Endothelial cell (in vitro differentiated cells): ENCODE results near the gene PRKCZ. TPM values are rescaled to one million over a fixed set of nuclear protein-coding genes. Genes with fewer than 3 reads are reported as not detected.

Experiments
- DNase-seq: peaks from one replicate; pipeline ENCODE4 v3.0.0; 2021; ENCODE audit warnings: low spot score
- H3K27ac Mint-ChIP-seq: one replicate; pipeline ENCODE4 v1.8.0; 2021; ENCODE audit warnings: mixed read lengths, inconsistent platforms; ENCODE audit not compliant: unreplicated experiment
- H3K27me3 Mint-ChIP-seq: one replicate; pipeline ENCODE4 v1.8.0; 2021; ENCODE audit warnings: mild to moderate bottlenecking, moderate library complexity, mixed read lengths, inconsistent platforms; ENCODE audit not compliant: unreplicated experiment
- H3K36me3 Mint-ChIP-seq: one replicate; pipeline ENCODE4 v1.8.0; 2021; ENCODE audit warnings: mild to moderate bottlenecking, low read depth, mixed read lengths, inconsistent platforms; ENCODE audit not compliant: unreplicated experiment
- H3K4me1 Mint-ChIP-seq: one replicate; pipeline ENCODE4 v1.8.0; 2021; ENCODE audit warnings: mild to moderate bottlenecking, mixed read lengths, inconsistent platforms; ENCODE audit not compliant: unreplicated experiment
- H3K4me3 Mint-ChIP-seq: one replicate; pipeline ENCODE4 v1.8.0; 2021; ENCODE audit warnings: mild to moderate bottlenecking, mixed read lengths, inconsistent platforms; ENCODE audit not compliant: unreplicated experiment
- H3K9me3 Mint-ChIP-seq: one replicate; pipeline ENCODE4 v1.8.0; 2021; ENCODE audit warnings: mixed read lengths, inconsistent platforms; ENCODE audit not compliant: unreplicated experiment
- total RNA-seq: library from RNA; stranded (reverse); fragmentation: NEBNext Ultra II Directional; extraction: Animal tissue kit (Norgen Biotek cat#: 25700); gene quantifications from one replicate; pipeline ENCODE4 v1.2.1, GENCODE V29; 2021; ENCODE audit not compliant: unreplicated experiment
- TF ChIP-seq, protein P1 (sequence below): fragments of 200-600 bp; sonication (generic); IDR thresholded peaks from one replicate; pipeline ENCODE4 v1.5.0; 2021; ENCODE audit warnings: antibody characterized with exemption; ENCODE audit not compliant: unreplicated experiment

Gene PRKCZ
- total RNA-seq, 1 donor from 2014 or later, result 23.1 TPM

DNA sequence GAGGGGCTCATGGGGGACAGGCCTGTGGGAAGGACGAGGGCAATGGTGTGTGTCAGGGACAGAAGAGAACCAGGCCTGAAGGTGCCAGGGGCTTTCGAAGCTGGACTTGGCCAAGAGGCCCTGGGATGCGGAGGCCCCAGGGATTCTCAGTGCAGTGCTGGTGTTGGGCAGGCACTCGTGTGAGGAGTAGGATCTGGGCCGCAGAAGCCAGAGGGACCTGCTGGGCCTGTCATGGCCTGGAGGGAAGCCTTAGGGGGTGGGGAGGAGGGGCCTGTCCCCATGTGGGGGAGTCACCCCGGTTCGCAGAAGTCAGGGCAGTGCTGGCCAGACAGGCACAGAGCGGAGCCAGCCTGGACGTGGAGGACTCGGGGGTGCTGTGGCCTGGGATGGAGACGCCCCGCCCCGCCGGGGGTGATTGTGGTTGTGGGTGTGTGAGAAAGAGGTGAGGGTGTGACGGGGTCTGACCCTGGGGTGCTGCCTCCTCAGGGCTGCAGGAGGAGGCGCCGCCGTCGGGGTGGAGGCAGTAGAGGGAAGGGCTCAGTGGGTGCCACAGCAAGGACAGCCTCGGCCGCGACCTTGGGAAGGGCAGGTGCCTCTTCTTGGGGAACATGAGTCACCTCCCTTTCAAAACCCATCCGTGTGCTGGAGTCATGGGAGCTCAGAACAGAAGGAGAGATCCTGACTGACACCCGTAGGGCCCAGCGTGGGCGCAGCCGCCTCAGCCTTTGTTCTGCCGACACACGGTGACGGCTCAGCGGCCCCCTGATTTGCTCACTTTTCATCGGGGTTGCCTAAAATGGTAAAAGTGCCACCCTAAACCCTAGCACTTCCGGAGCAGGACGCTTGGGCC is 110.5 kb downstream of the PRKCZ start:
- no peak for DNase-seq
- TF ChIP-seq, protein P1, sequence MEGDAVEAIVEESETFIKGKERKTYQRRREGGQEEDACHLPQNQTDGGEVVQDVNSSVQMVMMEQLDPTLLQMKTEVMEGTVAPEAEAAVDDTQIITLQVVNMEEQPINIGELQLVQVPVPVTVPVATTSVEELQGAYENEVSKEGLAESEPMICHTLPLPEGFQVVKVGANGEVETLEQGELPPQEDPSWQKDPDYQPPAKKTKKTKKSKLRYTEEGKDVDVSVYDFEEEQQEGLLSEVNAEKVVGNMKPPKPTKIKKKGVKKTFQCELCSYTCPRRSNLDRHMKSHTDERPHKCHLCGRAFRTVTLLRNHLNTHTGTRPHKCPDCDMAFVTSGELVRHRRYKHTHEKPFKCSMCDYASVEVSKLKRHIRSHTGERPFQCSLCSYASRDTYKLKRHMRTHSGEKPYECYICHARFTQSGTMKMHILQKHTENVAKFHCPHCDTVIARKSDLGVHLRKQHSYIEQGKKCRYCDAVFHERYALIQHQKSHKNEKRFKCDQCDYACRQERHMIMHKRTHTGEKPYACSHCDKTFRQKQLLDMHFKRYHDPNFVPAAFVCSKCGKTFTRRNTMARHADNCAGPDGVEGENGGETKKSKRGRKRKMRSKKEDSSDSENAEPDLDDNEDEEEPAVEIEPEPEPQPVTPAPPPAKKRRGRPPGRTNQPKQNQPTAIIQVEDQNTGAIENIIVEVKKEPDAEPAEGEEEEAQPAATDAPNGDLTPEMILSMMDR, result no peak
- H3K36me3 Mint-ChIP-seq, result peaks cover 25% of the 10 kb centered on the region
- no peaks in the 10 kb centered on the region for H3K9me3 Mint-ChIP-seq
- peaks cover 5% of the 10 kb centered on the region for H3K4me1 Mint-ChIP-seq
- H3K4me3 Mint-ChIP-seq, result no peak overlapping the region
- peaks cover 9% of the 10 kb centered on the region for H3K27me3 Mint-ChIP-seq
- no peak overlapping the region for H3K27ac Mint-ChIP-seq

DNA sequence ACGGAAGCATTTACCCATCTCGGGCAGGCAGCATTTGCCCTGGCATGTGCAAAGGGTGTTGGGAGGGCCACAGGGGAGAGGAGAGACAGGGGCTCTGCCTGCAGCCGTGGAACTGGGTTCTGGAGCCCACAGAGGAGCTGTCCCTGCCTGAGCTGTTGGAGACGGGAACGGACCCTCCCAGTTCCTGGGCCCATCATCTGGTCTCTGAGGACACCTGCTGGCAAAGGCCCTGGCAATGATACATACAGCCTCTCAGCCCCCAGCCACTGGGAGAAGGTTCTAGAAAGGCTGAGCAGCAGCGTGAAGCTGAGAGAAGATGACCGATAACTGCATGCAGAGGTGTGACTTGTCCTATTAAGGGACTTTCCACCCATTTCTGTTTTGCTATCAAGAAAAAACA is 113.0 kb downstream of the PRKCZ start:
- peak overlapping the region; percentile 65 for H3K4me3 Mint-ChIP-seq
- peaks cover 22% of the 10 kb centered on the region for H3K36me3 Mint-ChIP-seq
- no peaks in the 10 kb centered on the region for H3K4me1 Mint-ChIP-seq
- peaks cover 9% of the 10 kb centered on the region for H3K27me3 Mint-ChIP-seq
- H3K9me3 Mint-ChIP-seq, result no peaks in the 10 kb centered on the region
- DNase-seq, result no peak
- TF ChIP-seq, protein P1, result no peak
- peak overlapping the region; percentile 36 for H3K27ac Mint-ChIP-seq

DNA sequence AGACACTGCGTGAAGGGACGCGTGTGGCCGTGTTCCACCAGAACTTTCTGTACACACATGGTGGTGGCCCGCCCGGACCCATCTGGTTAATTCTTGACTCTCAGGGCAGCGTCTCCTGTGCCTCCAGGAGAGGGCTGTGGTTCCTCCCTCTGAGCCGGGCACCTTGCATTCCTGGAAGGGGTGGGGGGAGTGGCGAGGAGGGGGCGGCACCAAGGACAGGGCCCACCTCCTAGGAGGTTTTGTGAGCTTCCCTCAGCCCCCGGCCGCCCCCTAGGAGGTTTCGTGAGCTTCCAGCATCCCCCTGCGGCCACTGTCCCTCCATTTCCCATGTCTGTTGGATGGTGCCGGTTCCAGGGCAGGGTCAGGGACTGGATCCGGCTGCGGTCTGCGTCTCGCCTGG is 115.4 kb downstream of the PRKCZ start:
- no peak overlapping the region for H3K4me3 Mint-ChIP-seq
- TF ChIP-seq, protein P1, result no peak

DNA sequence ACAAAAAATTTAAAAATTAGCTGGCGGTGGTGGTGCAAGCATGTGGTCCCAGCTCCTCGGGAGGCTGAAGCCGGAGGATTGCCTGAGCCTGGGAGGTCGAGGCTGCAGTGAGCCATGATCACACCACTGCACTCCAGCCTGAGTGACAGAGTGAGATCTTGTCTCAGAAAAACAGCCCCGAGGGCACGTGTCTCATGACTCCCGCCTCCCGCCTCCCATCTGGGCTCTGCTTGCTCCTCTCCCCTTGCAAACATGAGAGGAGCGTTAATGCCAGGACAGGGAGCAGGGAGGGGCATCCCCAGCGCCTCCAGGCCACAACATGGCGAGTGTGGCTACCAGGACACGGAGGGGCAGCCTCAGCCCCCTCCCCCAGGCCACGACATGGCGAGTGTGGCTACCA is 116.0 kb downstream of the PRKCZ start:
- Mint-ChIP-seq H3K27me3 (peaks cover 5% of the 10 kb centered on the region), H3K27ac (no peak overlapping the region), H3K36me3 (peaks cover 17% of the 10 kb centered on the region), H3K4me1 (no peaks in the 10 kb centered on the region), H3K9me3 (no peaks in the 10 kb centered on the region), H3K4me3 (no peak overlapping the region)
- TF ChIP-seq, protein P1, result no peak
- DNase-seq, result no peak

More for the DNA sequence above, 115.4 kb downstream of the PRKCZ start:
- no peaks in the 10 kb centered on the region for H3K4me1 Mint-ChIP-seq
- peaks cover 17% of the 10 kb centered on the region for H3K36me3 Mint-ChIP-seq
- no peak overlapping the region for H3K27ac Mint-ChIP-seq
- no peaks in the 10 kb centered on the region for H3K9me3 Mint-ChIP-seq
- H3K27me3 Mint-ChIP-seq, result peaks cover 5% of the 10 kb centered on the region
- no peak for DNase-seq

DNA sequence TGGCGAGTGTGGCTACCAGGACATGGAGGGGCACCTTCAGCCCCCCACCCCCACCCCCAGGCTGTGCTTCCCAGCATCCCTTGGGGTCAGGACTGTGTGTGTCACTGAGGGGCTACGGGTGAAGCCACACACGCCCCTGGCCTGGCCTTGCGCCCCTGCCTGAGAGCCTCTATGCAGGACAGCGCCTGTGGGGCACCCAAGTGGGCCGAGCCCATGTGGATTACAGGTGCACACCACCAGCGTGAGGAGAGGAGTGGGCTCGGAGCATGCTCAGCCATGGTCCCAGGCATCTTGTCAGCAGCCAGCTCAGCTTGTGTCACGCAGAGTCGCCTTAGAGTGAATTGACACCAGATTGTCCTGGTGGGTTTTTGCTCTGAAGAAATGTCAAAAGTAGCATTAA is 116.5 kb downstream of the PRKCZ start:
- Mint-ChIP-seq H3K36me3 (peaks cover 17% of the 10 kb centered on the region), H3K27me3 (peaks cover 8% of the 10 kb centered on the region), H3K27ac (no peak overlapping the region), H3K9me3 (no peaks in the 10 kb centered on the region), H3K4me3 (no peak overlapping the region), H3K4me1 (no peaks in the 10 kb centered on the region)
- DNase-seq, result no peak
- TF ChIP-seq, protein P1, result no peak
